ENCODE measurements around the gene MOGAT2.
"Not testable (repeated sequence)": the region's sequence is repeated elsewhere in the genome, so short reads cannot be mapped to it uniquely, and the experiment has no call there.

The MOGAT2 gene

GRCh38 chr11:75740681-75741080, 23.0 kb downstream of the MOGAT2 start:
- Histone ChIP-seq H3K36me3 (ENCODE audit: low read length) (no peaks in the 10 kb centered on the region), H4K20me1 (ENCODE audit: low read depth, low read length) (no peaks in the 10 kb centered on the region), H3K27ac (ENCODE audit: low read depth, low read length) (no peak overlapping the region), H3K9me2 (replicated peaks; ENCODE audit: insufficient read depth, low read length) (no peaks in the 10 kb centered on the region), H3K9me3 (ENCODE audit: insufficient read depth, low read length) (no peaks in the 10 kb centered on the region), H3K79me2 (ENCODE audit: insufficient read depth, low read length) (no peaks in the 10 kb centered on the region), H3K27me3 (ENCODE audit: low read length) (no peaks in the 10 kb centered on the region), H3K4me3 (ENCODE audit: insufficient read depth, low read length, poor library complexity, severe bottlenecking) (no peak overlapping the region), H3K4me2 (ENCODE audit: low read depth, low read length, poor library complexity, severe bottlenecking) (no peak overlapping the region), H3F3A (ENCODE audit: insufficient read depth) (no peaks in the 10 kb centered on the region), H2AFZ (ENCODE audit: low read depth, low read length, severe bottlenecking) (no peak overlapping the region), H3K9ac (ENCODE audit: low read length) (no peak overlapping the region)
- TF ChIP-seq, protein P1, sequence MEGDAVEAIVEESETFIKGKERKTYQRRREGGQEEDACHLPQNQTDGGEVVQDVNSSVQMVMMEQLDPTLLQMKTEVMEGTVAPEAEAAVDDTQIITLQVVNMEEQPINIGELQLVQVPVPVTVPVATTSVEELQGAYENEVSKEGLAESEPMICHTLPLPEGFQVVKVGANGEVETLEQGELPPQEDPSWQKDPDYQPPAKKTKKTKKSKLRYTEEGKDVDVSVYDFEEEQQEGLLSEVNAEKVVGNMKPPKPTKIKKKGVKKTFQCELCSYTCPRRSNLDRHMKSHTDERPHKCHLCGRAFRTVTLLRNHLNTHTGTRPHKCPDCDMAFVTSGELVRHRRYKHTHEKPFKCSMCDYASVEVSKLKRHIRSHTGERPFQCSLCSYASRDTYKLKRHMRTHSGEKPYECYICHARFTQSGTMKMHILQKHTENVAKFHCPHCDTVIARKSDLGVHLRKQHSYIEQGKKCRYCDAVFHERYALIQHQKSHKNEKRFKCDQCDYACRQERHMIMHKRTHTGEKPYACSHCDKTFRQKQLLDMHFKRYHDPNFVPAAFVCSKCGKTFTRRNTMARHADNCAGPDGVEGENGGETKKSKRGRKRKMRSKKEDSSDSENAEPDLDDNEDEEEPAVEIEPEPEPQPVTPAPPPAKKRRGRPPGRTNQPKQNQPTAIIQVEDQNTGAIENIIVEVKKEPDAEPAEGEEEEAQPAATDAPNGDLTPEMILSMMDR (IDR thresholded peaks at IDR 0.05; ENCODE audit: insufficient read depth, low read length, poor library complexity, severe bottlenecking) = no peak
- TF ChIP-seq EZH2phosphoT487 (conservative IDR thresholded peaks at IDR 0.05; ENCODE audit: low read length) = no peak

DNA sequence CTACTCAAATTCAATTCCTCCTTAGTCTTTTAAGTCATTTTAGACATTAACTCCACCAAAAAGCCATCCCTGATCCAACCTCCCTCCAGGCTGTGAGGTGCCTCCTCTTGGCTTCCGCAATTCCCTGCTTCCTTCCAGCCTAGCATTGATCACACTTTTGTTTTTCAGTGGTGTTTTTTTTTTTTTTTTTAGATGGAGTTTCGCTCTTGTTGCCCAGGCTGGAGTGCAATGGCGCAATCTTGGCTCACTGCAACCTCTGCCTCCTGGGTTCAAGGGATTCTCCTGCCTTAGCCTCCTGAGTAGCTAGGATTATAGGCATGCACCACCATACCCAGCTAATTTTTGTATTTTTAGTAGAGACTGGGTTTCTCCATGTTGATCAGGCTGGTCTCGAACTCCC, 25.5 kb downstream of the MOGAT2 start:
- not testable (repeated sequence) for H4K20me1 ChIP-seq (ENCODE audit: low read depth, low read length); H3K36me3 ChIP-seq (ENCODE audit: low read length); H3K4me3 ChIP-seq (ENCODE audit: insufficient read depth, low read length, poor library complexity, severe bottlenecking); H3K27me3 ChIP-seq (ENCODE audit: low read length); H3K9ac ChIP-seq (ENCODE audit: low read length); H3K79me2 ChIP-seq (ENCODE audit: insufficient read depth, low read length); H3K9me2 ChIP-seq (replicated peaks; ENCODE audit: insufficient read depth, low read length); H3F3A ChIP-seq (ENCODE audit: insufficient read depth); H2AFZ ChIP-seq (ENCODE audit: low read depth, low read length, severe bottlenecking); H3K27ac ChIP-seq (ENCODE audit: low read depth, low read length); H3K9me3 ChIP-seq (ENCODE audit: insufficient read depth, low read length); H3K4me2 ChIP-seq (ENCODE audit: low read depth, low read length, poor library complexity, severe bottlenecking)

- Histone ChIP-seq H3K4me3 (ENCODE audit: insufficient read depth, low read length, poor library complexity, severe bottlenecking) (no peak overlapping the region), H4K20me1 (ENCODE audit: low read depth, low read length) (no peaks in the 10 kb centered on the region), H3F3A (ENCODE audit: insufficient read depth) (no peaks in the 10 kb centered on the region), H3K79me2 (ENCODE audit: insufficient read depth, low read length) (no peaks in the 10 kb centered on the region), H3K9ac (ENCODE audit: low read length) (no peak overlapping the region), H3K36me3 (ENCODE audit: low read length) (no peaks in the 10 kb centered on the region), H3K4me2 (ENCODE audit: low read depth, low read length, poor library complexity, severe bottlenecking) (no peak overlapping the region), H2AFZ (ENCODE audit: low read depth, low read length, severe bottlenecking) (no peak overlapping the region), H3K27me3 (ENCODE audit: low read length) (no peaks in the 10 kb centered on the region), H3K9me3 (ENCODE audit: insufficient read depth, low read length) (no peaks in the 10 kb centered on the region), H3K9me2 (replicated peaks; ENCODE audit: insufficient read depth, low read length) (no peaks in the 10 kb centered on the region), H3K27ac (ENCODE audit: low read depth, low read length) (no peak overlapping the region)
- TF ChIP-seq, protein P1 (IDR thresholded peaks at IDR 0.05; ENCODE audit: insufficient read depth, low read length, poor library complexity, severe bottlenecking) = no peak
- TF ChIP-seq EZH2phosphoT487 (conservative IDR thresholded peaks at IDR 0.05; ENCODE audit: low read length) = no peak
These were observed 26.3 kb downstream of the MOGAT2 start for GRCh38 chr11:75743711-75744563.

- H3K9me2 ChIP-seq (replicated peaks; ENCODE audit: insufficient read depth, low read length) = no peaks in the 10 kb centered on the region
- H3K79me2 ChIP-seq (ENCODE audit: insufficient read depth, low read length) = no peaks in the 10 kb centered on the region
- no peak overlapping the region for H3K27ac ChIP-seq (ENCODE audit: low read depth, low read length)
- H3K9me3 ChIP-seq (ENCODE audit: insufficient read depth, low read length) = no peaks in the 10 kb centered on the region
- H2AFZ ChIP-seq (ENCODE audit: low read depth, low read length, severe bottlenecking) = no peak overlapping the region
- H3F3A ChIP-seq (ENCODE audit: insufficient read depth) = no peaks in the 10 kb centered on the region
- H3K4me3 ChIP-seq (ENCODE audit: insufficient read depth, low read length, poor library complexity, severe bottlenecking) = no peak overlapping the region
- H3K4me2 ChIP-seq (ENCODE audit: low read depth, low read length, poor library complexity, severe bottlenecking) = no peak overlapping the region
- H3K27me3 ChIP-seq (ENCODE audit: low read length) = no peaks in the 10 kb centered on the region
- H3K36me3 ChIP-seq (ENCODE audit: low read length) = no peaks in the 10 kb centered on the region
- TF ChIP-seq EZH2phosphoT487 (conservative IDR thresholded peaks at IDR 0.05; ENCODE audit: low read length) = no peak
- TF ChIP-seq, protein P1 (IDR thresholded peaks at IDR 0.05; ENCODE audit: insufficient read depth, low read length, poor library complexity, severe bottlenecking) = no peak
- no peaks in the 10 kb centered on the region for H4K20me1 ChIP-seq (ENCODE audit: low read depth, low read length)
- H3K9ac ChIP-seq (ENCODE audit: low read length) = no peak overlapping the region
These were observed 28.2 kb downstream of the MOGAT2 start for GRCh38 chr11:75745807-75746206.

GRCh38 chr11:75748729-75749273, 31.2 kb downstream of the MOGAT2 start:
- H2AFZ ChIP-seq (ENCODE audit: low read depth, low read length, severe bottlenecking); H3K27ac ChIP-seq (ENCODE audit: low read depth, low read length); H3K27me3 ChIP-seq (ENCODE audit: low read length); H3F3A ChIP-seq (ENCODE audit: insufficient read depth); H4K20me1 ChIP-seq (ENCODE audit: low read depth, low read length); H3K9ac ChIP-seq (ENCODE audit: low read length); H3K4me2 ChIP-seq (ENCODE audit: low read depth, low read length, poor library complexity, severe bottlenecking); H3K9me3 ChIP-seq (ENCODE audit: insufficient read depth, low read length); H3K9me2 ChIP-seq (replicated peaks; ENCODE audit: insufficient read depth, low read length); H3K4me3 ChIP-seq (ENCODE audit: insufficient read depth, low read length, poor library complexity, severe bottlenecking); H3K36me3 ChIP-seq (ENCODE audit: low read length); H3K79me2 ChIP-seq (ENCODE audit: insufficient read depth, low read length): not testable (repeated sequence)

Measured in SU-DHL-6 (cell line).